Activated naive CD4-positive, alpha-beta T cell treated with anti-CD3 and anti-CD28 coated beads, Interleukin-2, amount 50 U/mL, for 16 hours (primary cell): ENCODE results near the gene MTCH1.
"Not testable (repeated sequence)": the region's sequence is repeated elsewhere in the genome, so short reads cannot be mapped to it uniquely, and the experiment has no call there.

Source experiments
- DNase-seq: peaks from one replicate; pipeline ENCODE4 v3.0.0-alpha.2; 2020

MTCH1 gene

DNA sequence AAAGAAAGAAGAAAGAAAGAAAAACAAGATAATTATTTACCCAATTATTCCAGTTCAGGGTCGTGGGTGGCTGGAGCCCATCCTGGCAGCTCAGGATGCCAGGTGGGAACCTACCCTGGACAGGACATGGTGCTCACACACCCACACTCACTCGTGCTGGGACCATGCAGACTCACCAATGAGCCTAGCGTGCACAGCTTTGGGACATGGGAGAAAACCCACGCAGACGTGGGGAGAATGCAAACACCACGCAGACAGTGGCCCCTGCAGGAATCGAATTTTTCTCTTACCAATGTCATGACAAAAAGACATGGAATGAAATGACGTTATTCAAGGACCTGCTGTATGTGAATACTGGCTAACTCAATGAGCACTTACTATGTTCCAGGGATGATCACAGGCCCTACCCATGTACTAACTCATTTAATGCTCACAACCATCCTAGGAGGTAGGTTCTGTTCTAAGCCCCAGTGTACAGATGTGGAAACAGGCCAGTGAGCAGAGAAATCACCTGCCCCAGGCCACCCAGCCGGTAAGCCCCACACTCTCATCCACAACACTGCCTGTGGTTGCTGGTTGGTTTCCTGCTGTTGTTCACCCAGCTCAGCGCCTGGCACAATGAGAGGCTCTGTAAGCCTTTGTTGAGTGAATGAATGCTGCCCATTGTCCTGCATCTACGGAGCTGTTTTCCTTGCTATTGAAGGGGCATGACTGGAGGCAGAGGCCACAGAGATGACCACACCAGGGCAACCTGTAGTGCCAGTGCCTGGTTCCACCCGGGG lies 38.2 kb downstream of the MTCH1 start:
- DNase-seq: no peak

DNA sequence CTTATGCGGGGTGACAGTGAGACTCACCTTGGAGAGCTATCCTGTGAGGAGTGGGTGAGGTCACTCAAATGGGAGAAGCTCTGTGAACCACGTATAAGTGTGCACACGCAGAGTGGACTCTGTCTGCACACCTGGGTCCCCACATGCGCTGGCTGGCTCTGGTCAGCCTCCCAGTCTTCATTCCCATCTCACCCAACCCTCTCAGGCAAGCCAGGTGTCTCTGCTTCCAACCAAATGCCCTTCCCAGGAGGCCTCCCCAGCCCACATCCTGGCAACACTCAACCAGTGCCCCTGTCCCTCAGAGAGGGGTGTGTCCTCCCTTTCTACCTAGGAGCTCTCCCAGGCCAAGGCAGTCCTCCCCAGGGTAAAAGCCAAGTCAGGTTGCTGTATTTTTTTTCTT lies 39.5 kb downstream of the MTCH1 start:
- DNase-seq: no peak

- no peak for DNase-seq
These were observed 40.7 kb downstream of the MTCH1 start for GRCh38 chr6:36945301-36945700.

GRCh38 chr6:36944650-36945049 lies 41.3 kb downstream of the MTCH1 start:
- no peak for DNase-seq

DNA sequence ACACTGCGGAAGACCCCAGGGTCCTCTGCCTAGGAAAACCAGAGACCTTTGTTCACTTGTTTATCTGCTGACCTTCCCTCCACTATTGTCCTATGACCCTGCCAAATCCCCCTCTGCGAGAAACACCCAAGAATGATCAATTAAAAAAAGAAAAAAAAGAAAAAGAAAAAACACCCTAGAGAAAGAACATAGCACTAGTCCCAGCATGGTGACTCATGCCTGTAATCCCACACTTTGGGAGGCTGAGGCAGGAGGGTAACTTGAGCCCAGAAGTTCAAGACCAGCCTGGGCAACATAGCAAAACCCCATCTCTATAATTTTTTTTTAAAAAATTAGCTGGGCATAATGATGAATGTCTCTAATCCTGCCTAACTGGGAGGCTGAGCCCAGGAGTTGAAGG lies 43.7 kb downstream of the MTCH1 start:
- not testable (repeated sequence) for DNase-seq

GRCh38 chr6:36941561-36941960 lies 44.4 kb downstream of the MTCH1 start:
- DNase-seq: not testable (repeated sequence)

DNA sequence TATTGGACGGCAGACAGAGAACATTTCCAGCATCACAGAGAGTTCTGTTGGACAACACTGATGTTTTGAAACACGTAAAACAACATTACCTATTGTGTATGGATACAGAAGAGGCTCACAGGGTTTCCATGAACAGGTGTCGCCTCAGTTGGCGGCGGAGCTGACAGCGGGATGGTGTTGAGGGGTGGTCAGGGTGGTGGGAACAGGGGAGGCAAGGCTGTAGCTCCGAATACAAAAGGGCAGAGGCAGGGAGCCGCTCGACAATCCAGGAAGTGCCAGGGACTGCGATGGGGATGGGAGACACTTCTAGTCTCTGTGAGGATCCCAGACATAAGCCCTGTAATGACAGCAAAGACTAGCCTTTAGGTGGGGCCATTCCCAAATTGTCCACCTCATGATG lies 46.0 kb downstream of the MTCH1 start:
- no peak for DNase-seq

- DNase-seq: not testable (repeated sequence)
These were observed 47.0 kb downstream of the MTCH1 start for GRCh38 chr6:36939005-36939404.

GRCh38 chr6:36938536-36938935 lies 47.5 kb downstream of the MTCH1 start:
- DNase-seq: no peak

DNA sequence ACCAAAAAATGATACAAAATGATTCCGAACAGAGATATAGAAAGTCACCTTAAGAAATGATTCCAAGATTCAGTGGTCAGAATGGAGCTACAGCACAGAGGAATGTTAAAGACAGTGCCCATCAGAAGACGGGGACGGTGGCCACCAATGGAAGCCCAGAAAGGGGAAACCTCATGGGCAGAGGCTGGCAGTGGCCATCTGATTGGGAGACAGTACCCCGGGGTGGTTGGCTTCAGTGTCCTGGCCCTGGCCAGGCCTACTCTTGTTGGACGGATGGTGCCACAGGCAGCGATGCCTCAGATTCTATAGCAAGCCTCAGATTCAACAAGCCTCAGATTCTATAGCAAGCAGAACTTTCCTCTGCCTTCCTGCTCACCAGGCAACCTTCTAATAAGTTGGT lies 48.1 kb downstream of the MTCH1 start:
- no peak for DNase-seq

- no peak for DNase-seq
These were observed 49.2 kb downstream of the MTCH1 start for GRCh38 chr6:36936824-36937223.

- no peak for DNase-seq
These were observed 51.1 kb downstream of the MTCH1 start for GRCh38 chr6:36934901-36935300.

GRCh38 chr6:36933519-36933918 lies 52.5 kb downstream of the MTCH1 start:
- DNase-seq: no peak

- no peak for DNase-seq
These were observed 52.9 kb downstream of the MTCH1 start for GRCh38 chr6:36933102-36933501.

DNA sequence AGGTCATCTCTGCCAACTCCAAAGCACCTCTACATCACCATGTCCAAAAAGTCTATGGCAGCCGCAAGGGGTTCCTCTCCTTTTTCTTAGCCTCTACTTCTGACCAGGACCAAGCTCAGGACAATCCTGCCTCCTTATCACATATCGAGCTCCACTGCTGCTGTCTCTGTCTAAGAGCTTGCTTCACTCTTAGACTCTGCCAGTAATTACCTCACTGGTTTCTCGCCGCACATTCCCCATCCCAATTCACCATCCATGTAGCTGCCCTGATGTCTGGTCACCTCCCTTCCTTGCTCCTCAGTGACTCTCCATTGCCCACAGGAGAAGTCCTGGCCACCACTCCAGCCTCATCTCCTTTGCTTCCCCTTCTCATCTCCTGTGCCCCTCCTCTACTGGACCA lies 55.5 kb downstream of the MTCH1 start:
- DNase-seq: no peak

- DNase-seq: no peak
These were observed 56.4 kb downstream of the MTCH1 start for GRCh38 chr6:36929607-36930006.

GRCh38 chr6:36929152-36929551 lies 56.8 kb downstream of the MTCH1 start:
- DNase-seq: no peak

DNA sequence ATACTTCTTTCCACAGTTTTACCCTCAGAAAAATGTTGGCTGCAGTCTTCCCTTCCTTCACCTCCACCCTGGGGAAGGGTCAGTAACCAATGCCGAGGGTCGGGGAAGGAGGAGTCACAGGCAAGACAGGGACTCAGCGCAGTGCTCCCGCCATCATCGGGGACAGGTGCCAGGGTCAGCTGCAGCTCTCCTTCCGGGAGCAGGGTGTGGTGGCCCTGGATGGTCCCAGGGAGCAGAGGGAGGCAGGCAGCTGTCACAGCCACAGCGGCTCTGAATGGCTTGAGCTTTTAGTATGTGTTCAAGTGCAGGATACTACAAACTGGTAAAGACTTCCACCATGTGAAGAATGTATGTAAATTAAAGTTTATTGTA lies 57.5 kb downstream of the MTCH1 start:
- no peak for DNase-seq

DNA sequence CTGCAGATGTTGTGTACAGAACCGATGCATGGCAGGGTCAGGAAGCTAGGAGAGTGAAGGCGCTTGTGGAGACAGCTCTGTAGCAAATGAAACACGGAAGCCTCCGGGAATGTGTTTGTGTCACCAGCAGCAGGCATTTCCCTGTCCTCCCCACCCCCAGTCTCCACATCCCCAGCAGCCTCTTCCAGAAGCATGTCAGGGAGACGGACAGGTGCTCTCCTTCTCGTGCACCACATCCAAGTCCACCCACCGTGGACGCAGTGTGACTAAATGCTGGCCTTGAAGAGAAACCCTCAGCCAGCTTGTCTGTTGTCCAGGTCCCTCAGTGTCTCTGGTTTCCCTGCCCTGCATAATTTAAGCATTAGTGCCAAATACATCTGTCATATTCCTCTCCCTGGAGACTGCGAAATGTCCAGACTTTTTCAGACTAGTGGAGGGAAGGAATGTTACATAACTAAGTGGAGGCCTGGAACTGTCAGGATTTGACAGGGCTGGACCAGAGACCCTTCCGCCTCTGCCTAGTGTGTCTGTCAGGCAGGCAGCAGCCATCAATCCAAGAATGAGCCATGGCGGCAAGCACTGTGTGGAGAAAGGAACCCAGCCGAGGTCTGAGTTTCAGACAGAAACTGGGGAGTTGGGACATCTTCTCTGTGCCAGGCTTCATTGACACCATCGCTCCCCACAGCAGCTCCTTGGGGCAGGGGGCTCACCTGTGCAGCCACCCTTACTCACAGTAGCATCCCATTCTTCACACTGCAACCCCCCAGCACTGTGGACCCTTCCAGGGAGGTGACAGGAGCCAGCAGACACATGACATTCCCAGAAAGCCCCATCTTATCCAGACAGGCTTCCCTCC lies 58.1 kb downstream of the MTCH1 start:
- no peak for DNase-seq

DNA sequence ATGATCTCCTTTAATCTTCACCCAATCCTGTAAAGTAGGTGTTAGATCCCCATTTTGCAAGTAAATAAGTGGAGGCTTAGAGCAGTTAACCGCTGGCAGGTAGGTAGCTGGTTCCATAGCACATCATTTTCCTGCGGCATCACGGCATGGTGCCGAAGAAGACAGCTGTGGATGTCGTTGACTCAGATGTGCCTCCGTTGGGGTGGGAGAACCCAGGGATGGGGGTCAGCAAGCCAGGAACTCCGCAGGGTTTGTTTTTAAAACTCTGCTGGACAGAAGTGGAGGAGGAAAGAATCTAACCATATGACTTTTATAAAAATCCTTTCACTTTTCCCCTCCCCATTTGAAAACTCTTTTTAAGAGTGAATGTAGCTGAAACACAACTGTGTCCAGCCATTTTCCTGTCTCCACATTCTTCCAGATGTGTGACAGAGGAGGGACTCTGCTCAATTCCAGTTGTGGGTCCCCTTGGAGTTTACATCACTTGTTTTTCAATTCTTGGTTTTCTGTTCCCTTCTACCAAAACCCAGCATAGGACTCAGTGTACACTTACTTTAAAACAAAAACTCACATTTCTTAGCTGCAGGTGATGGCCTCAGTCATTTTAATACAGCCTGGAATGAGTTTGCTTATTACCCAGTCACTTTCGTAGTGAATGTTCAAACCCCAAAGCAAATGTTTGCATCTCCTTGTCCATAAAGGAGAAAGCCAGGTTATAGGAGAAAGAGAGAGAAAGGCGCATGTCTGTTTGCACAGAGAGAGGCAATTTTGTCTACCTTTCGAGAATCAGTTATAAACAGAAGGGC lies 59.1 kb downstream of the MTCH1 start:
- DNase-seq: no peak

DNA sequence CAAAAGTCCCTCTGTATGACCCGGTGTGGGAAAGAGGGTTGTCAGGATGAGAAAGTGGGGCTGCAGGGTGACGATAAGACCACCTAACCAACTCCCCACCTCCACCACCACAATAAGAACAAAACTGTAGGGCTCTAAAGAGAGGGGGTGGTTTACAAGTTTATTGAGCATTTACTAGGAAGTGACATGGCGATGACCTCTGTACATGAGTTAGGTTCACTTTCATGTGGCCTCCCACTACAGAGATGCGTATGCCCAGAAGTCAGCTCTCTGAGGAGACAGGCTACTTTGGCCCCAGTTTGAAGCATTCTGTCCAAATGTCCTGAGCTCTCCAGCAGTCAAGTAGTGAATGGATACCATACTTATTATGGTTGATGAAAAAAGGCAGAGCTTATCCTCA lies 60.2 kb downstream of the MTCH1 start:
- DNase-seq: no peak

- DNase-seq: no peak
These were observed 61.1 kb downstream of the MTCH1 start for GRCh38 chr6:36924778-36925374.

DNA sequence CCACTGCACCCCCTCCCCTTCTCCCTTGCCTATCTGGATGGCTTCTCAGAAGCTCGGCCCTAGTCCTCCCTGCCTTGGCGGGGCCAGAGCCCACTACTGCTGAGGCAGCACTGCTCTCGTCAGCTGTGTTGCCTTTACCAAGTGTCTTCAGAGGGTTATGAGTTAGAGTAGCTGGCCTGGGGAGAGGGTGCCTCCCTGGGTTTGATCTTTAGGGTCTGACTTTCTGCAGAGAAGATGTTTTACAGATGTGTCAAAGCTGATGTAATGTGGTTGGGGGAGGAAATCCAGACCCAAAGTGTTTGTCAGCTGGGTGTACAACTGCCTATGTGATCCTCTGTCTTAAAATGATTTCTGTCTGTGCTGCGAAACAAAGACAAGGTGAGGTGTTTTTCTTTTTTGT lies 61.9 kb downstream of the MTCH1 start:
- no peak for DNase-seq
